GM12878 (cell line): Measurements from ENCODE around the gene STK17A. TPM values are rescaled to one million over a fixed set of nuclear protein-coding genes. Genes with fewer than 3 reads are reported as not detected.

Experiments used
- ATAC-seq: fragments of 200-7000 bp; cut with Tn5 transposase; 3 replicates; pipeline ENCODE4 v1.9.1; 2020; ENCODE audit warnings: mild to moderate bottlenecking, moderate library complexity
- BruUV-seq: library from RNA; stranded (reverse); fragments of 400-500 nt; replicated peaks from 2 replicates; lab custom pipeline; 2021; lab: Mats Ljungman, UMichigan
- CTCF ChIA-PET: fragments of 300-600 bp; sonication (Branson Sonifier 250); formaldehyde crosslinking; extraction: SDS; loops from one replicate; lab custom pipeline; 2021; ENCODE audit warnings: inconsistent platforms; lab: Yijun Ruan, JAX
- POLR2A ChIA-PET: fragments of 350-600 bp; formaldehyde crosslinking; extraction: SDS; loops from one replicate; lab custom pipeline; 2021; ENCODE audit warnings: inconsistent platforms; lab: Charles Lee
- RAD21 ChIA-PET: fragments of 300-600 bp; sonication (Branson Sonifier 250); formaldehyde crosslinking; loops from one replicate; lab custom pipeline; 2023; ENCODE audit warnings: antibody characterized with exemption; ENCODE audit not compliant: unreplicated experiment; lab: Charles Lee
- SMC1A ChIA-PET: fragments of 300-600 bp; sonication (Branson Sonifier 250); formaldehyde crosslinking; loops from one replicate; lab custom pipeline; 2023; ENCODE audit not compliant: unreplicated experiment, uncharacterized antibody; lab: Charles Lee
- DNase-seq: peaks from one replicate; pipeline ENCODE4 v3.0.0-alpha.2; 2011; ENCODE audit warnings: low read depth, low spot score
- FAIRE-seq: peaks from 3 replicates; lab custom pipeline; 2011; peaks lifted over from hg19 to GRCh38; lab: Jason Lieb, UNC
- H2AFZ ChIP-seq: 2 replicates; pipeline ENCODE4 v1.6.0; 2011; ENCODE audit warnings: low read depth, low read length, control low read depth; ENCODE audit not compliant: control insufficient read depth
- H3K27ac ChIP-seq: 2 replicates; pipeline ENCODE4 v1.5.1; 2011; ENCODE audit warnings: control low read depth; ENCODE audit not compliant: control insufficient read depth, insufficient read depth
- H3K27me3 ChIP-seq, 2 experiments: replicated peaks in 1 of 2; 2 replicates each; pipeline versions ENCODE4 v1.6.0 to v1.6.1; 2011; ENCODE audit warnings: low read length in 1 of 2; ENCODE audit not compliant: control insufficient read depth in 2 of 2, insufficient read depth in 2 of 2
- H3K36me3 ChIP-seq, 2 experiments: 2 replicates each; pipeline ENCODE4 v1.5.1; 2011; ENCODE audit warnings: low read length in 1 of 2; ENCODE audit not compliant: control insufficient read depth in 2 of 2, insufficient read depth in 2 of 2
- H3K4me1 ChIP-seq: 2 replicates; pipeline ENCODE4 v1.6.1; 2011; ENCODE audit warnings: mild to moderate bottlenecking, low read length, moderate library complexity, mixed read lengths; ENCODE audit not compliant: control insufficient read depth, insufficient read depth
- H3K4me2 ChIP-seq: 2 replicates; pipeline ENCODE4 v1.6.0; 2011; ENCODE audit warnings: control low read depth; ENCODE audit not compliant: control insufficient read depth, insufficient read depth
- H3K4me3 ChIP-seq: fragments of 200-600 bp; sonication (generic); 2 replicates; pipeline ENCODE4 v1.5.1; 2016
- H3K79me2 ChIP-seq: 2 replicates; pipeline ENCODE4 v1.6.0; 2011; ENCODE audit warnings: low read length; ENCODE audit not compliant: control insufficient read depth, insufficient read depth
- H3K9ac ChIP-seq: 2 replicates; pipeline ENCODE4 v1.8.0; 2011; ENCODE audit warnings: low read length, control low read depth, mixed read lengths; ENCODE audit not compliant: control insufficient read depth, insufficient read depth
- H3K9me3 ChIP-seq: replicated peaks from 3 replicates; pipeline ENCODE4 v1.5.1; 2011; ENCODE audit warnings: mild to moderate bottlenecking, low read length; ENCODE audit not compliant: control insufficient read depth, insufficient read depth
- H4K20me1 ChIP-seq: 2 replicates; pipeline ENCODE4 v1.6.0; 2011; ENCODE audit not compliant: control insufficient read depth, insufficient read depth
- CHD2 ChIP-seq: IDR thresholded peaks from 2 replicates; pipeline ENCODE4 v1.6.1; 2011; ENCODE audit warnings: low read depth, low read length, improper control_type of control experiment, borderline replicate concordance
- SIX5 ChIP-seq: IDR thresholded peaks from 2 replicates; pipeline ENCODE4 v1.6.1; 2011; ENCODE audit warnings: mild to moderate bottlenecking, low read depth, low read length, moderate library complexity; ENCODE audit not compliant: severe bottlenecking
- ZNF687 ChIP-seq: fragments of 450-650 bp; IDR thresholded peaks from 2 replicates; pipeline ENCODE4 v1.6.1; 2017; ENCODE audit warnings: mild to moderate bottlenecking, moderate library complexity
- WGBS: methylation state at CpG from one replicate; pipeline ENCODE4 v1.1.6; 2016; ENCODE audit warnings: low lambda C conversion rate; ENCODE audit not compliant: insufficient replicate concordance, insufficient coverage; ENCODE audit errors: missing lambda C conversion rate; 5-methylcytosine and 5-hydroxymethylcytosine counted together
- in situ Hi-C: fragments of 300-500 bp; cut with MboI; formaldehyde crosslinking; loops from 9 replicates; pipeline ENCODE4 v1.14.3; 2018; ENCODE audit warnings: mixed read lengths
- intact Hi-C: fragments of 100-400 bp; cut with micrococcal nuclease; formaldehyde crosslinking; loops from one replicate; pipeline ENCODE4 v1.14.2; 2022; ENCODE audit not compliant: unreplicated experiment
- polyA plus RNA-seq, 11 experiments: library from polyadenylated mRNA; depleted of rRNA in 4 of 11; unstranded in 6 of 11; stranded (reverse) in 5 of 11; fragments of >200 nt; fragmentation: Nextera tagmentation in 4 of 11; fragmentation: Illumina TruSeq in 1 of 11; extraction: Ambion mirVana in 4 of 11; extraction: Trizol in 1 of 11; gene quantifications; 1 replicate in 1 of 11; 2 replicates in 10 of 11; pipeline versions ENCODE4 v1.2.1 to v1.2.3, GENCODE V29; 2011 to 2016; ENCODE audit warnings: inconsistent platforms in 2 of 11, missing spikeins in 2 of 11, low read depth in 1 of 11
- total RNA-seq, 4 experiments: library from RNA; depleted of rRNA in 3 of 4; stranded (reverse); fragments of >200 nt in 3 of 4; fragmentation: Illumina TruSeq in 1 of 4; extraction: Trizol in 1 of 4; gene quantifications; 2 replicates each; pipeline versions ENCODE4 v1.2.1 to v1.2.3, GENCODE V29; 2013 to 2021

Gene STK17A
- total and polyA plus RNA-seq, 10 of the 15 experiments (the other 5 are each of a cell fraction or from before 2014, with no cell fraction given): 18.5 to 91.6 (median 70.8) TPM

- Histone ChIP-seq H3K4me3 (no peak overlapping the region), H3K4me1 (no peaks in the 10 kb centered on the region), H3K4me2 (no peak overlapping the region), H3K36me3 (no peaks in the 10 kb centered on the region), H3K27ac (no peak overlapping the region), H3K79me2 (no peaks in the 10 kb centered on the region), H3K9me3 (no peaks in the 10 kb centered on the region), H3K27me3 (no peaks in the 10 kb centered on the region; a peak in 1 of 4 replicates), H2AFZ (no peak overlapping the region), H3K9ac (no peak overlapping the region), H4K20me1 (no peaks in the 10 kb centered on the region; the same call in 1 of the 2 replicates)
- DNase-seq (no peak), ATAC-seq (no peak), FAIRE-seq (no peak)
- ChIA-PET SMC1A (interaction anchor here (0.9 to 1.6 kb wide), 3 partner anchors 23 to 151 kb away, joined by 3 read pairs; partner anchors contain the start of gene STK17A), RAD21 (no interaction called here), POLR2A (no interaction called here), CTCF (no interaction called here)
- BruUV-seq: no TSS peak
- in situ Hi-C loops (no loop called here), intact Hi-C loops (no loop called here)
- TF ChIP-seq ZNF687 (no peak), SIX5 (no peak), CHD2 (no peak)
- WGBS: 43% methylated on average over 14 of the region's 14 CpGs
Measured at GRCh38 chr7:43559171-43559945, 23.6 kb upstream of the STK17A start.
